ENCODE data around the gene HTRA1.

Gene HTRA1

DNA sequence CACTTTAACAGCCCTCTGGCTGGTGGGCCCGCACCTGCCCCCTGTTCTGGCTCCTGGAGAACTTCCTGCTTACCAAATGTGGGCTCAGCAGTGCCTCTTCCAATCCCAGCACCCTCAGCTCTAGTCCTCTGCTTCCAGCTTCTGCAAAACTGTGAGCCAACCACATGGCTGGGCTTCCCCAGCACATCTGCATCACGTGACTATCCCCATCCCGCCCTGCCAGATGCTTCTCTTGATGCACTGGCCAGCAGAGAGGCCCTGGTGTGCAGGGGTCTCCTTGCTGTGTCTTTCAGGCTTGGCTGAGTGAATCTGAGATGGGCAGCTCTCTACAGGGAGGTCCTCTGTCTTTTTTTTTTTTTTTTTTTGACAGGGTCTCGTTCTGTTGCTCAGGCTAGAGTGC, 55.4 kb downstream of the HTRA1 start:
- no peak for DNase-seq (ENCODE audit: low spot score)

DNA sequence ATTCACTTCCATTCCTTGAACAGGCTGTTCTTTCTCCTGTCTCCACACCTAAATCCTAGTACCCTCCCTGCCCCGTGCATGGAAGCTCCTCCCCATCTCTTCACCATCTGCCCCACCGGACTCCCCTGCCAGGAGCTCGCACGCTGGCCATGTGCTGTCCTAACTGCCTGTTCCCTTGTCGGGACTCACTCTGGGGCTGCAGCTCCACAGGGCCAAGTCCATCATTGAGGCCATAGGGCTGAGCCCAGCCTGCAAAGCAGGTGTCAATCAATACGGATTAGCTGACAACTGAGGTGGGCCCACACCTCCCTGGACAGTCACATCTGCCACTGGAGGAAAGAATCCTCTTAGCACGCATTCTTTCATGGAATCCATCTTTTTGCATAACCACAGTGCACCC, 57.8 kb downstream of the HTRA1 start:
- no peak for DNase-seq (ENCODE audit: low spot score)

DNA sequence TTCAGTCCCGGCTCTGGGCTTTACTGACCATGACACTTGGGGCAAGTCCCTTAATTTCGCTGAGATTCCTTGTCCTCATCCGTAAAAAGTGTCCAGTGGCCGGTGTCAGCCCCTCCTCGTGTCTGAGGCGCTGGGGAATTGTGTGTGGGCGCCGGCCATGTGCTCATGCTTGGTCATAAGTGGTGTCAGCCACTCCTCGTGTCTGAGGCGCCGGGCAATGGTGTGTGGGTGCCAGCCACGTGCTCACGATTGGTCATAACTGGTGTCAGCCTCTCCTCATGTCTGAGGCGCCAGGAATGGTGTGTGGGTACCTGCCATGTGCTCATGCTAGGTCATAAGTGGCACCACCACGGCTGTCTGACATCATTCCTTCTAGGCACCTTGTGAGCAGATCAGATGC, 58.5 kb downstream of the HTRA1 start:
- no peak for DNase-seq (ENCODE audit: low spot score)

DNA sequence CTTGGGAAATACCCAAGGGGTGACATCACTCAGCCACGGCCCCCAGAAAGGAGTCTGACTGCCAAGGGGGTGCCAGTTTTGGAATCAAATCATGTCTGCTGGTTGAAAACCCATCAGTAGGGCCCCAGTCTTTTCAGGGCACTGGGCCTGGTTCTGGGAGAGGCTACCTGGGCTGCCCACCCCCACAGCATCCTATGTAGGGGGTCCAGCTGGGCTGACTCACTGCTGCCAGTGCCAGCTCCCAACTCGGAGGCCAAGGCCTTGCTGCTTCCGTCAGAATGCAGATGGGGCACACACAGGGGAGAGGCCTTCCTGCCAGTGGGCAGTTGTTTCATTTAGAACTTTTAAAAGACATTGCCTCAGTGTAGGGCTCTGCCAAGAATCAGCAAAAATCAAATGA, 59.7 kb downstream of the HTRA1 start:
- DNase-seq (ENCODE audit: low spot score): no peak

DNA sequence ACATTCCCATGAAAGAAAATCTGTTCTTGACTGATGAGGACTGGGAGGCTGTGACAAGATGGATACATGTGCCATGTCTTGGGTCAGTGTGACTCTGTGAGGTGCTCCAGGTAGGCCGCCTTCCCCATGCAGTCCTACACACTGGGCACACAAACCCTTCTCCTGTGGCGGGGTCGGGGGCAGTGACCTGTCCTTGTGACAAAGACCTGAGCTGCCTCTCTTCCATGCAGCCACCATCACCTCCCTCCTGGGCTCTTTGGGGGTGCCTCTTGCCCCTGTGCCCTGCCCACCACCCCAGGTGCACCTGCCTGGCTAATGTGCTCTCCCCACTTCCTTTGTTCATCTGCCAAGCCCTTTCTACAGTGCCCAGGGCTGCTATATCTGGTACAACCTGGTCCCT, 63.5 kb downstream of the HTRA1 start:
- no peak for DNase-seq (ENCODE audit: low spot score)

DNA sequence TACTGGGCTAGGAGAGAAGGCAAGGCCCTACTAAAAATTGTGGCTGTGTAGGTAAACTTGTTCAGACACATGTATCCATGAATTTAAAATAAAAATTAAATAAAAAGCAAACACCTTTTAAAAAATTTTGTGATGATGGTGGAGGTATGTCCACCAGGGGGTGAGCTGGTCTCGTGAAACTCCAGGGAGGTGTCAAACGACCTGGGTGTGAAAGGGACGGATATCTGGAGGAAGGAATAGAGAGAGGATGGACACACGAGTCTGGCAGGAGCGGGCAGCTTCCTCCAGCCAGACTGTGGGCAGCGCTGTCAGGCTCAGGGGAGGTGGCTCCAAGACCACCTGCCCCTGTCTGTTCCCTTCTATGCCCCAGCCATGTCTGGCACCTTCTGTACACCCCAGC, 64.4 kb downstream of the HTRA1 start:
- no peak for DNase-seq (ENCODE audit: low spot score)

DNA sequence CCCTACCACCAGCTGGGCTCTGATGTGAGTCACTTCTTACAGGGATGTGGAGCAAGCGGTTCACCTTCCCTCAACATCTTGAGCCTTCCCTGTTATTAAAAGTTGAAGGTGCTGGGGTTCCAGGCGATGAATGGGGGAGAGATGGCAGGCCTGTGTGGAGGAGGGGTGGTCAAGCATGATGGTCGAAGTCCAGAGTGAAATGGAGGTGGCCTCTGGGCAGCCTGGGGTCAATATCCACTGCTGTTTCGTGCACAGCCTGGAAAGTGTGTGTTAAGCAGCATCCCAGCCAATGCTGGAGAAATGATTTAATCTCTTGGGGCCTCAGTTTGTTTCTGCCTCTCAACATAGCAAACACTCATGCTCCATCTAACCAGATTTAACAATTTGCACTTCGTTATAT, 65.5 kb downstream of the HTRA1 start:
- DNase-seq (ENCODE audit: low spot score): no peak

DNA sequence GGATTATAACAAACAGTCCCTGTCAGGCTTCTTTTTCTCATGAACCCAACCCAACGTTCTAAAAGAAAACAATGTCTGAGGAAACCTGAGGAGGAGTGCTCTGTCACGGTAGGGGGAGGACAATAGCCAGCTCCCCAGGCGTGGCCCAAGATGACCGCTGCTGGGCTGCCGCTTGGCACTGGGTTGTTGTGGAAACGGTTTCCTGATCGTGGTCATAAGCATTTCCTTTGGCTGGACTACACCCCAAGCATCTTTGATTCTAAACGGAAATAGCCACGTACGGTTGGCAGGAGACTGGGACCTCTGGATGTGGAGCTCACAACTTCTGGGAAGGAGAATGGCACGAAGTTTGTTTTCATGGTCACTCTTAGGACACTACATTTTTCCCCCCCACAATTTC, 68.8 kb downstream of the HTRA1 start:
- no peak for DNase-seq (ENCODE audit: low spot score)

DNA sequence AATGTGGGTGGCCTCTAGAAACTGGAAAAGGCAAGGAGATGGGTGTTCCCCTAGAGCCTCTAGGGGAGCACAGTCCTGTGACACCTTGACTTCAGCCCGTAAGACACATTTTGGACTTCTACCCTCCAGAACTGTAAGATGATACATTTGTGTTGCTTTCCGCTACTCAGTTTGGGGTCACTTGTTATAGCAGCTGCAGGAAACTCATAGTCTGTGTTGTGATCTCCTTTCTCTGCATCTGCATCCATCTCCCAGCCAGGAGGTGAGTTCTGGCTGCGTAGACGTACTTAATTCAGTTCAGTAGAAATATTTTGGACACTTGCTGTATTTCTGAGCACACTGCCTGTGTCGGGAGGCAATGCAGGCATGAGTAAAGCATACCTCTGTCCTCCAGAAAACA, 69.9 kb downstream of the HTRA1 start:
- no peak for DNase-seq (ENCODE audit: low spot score)

DNA sequence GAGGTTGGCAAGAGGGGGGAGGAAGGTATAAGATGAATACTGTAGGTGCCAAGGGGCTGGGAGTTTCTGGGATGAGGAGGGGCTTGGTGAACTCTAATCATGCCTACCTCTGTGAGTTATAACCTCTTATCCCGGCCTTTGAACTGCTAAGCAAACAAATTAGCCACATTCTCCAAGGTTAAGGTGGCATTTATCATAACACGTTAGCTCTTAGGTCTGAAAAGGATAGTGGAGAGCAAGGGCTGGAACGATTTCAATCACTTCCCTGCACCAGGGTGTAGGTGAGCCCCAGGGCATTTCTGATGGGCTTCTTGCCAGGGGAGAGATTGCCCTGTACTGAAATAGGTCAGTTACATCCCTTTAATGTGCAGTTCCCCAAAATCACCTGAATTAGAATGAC, 70.6 kb downstream of the HTRA1 start:
- DNase-seq (ENCODE audit: low spot score): no peak

DNA sequence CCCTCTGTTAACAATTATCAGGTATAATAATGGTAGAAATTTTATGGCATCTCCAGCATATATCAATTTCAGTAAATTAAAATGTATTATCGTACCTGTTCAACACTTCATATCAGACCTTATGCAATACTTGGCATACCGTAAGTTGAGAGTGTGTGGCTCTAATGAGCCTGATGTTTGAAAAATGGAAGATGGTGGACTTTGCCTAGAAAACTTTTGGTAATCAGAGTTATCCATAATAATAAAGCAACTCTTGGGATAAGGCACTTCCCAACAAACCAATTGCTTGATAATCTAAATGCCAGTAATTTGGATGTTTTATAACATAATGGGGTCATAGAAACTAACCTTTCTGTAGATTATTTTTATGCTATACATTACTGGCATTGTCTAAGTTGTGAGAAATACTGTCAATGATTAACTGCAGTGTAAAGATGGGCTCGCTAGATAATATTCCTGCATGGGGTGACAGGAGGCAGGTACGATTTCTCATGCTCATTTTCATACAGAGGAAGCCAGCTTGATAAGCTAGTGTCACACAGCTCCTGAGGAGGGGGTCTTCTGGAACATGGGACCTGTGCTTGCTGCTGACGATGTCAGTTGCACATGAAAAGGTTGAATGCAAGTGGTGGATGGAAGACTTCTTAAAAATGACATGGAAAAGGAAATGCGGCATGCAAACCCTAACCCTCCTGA, 71.4 kb downstream of the HTRA1 start:
- no peak for DNase-seq (ENCODE audit: low spot score)

DNA sequence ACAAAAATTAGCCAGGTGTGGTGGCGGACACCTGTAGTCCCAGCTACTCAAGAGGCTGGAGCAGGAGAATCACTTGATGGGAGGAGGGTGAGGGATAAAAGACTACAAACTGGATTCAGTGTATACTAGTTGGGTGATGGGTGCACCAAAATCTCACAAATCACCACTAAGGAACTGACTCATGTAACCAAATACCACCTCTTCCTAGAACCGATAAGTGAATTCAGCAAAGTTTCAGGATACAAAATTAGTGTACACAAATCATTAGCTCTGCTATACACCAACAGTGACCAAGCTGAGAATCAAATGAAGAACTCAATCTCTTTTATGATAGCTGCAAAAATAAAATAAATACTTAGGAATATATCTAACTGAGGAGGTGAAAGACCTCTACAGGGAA, 76.2 kb downstream of the HTRA1 start:
- no peak for DNase-seq (ENCODE audit: low spot score)

DNA sequence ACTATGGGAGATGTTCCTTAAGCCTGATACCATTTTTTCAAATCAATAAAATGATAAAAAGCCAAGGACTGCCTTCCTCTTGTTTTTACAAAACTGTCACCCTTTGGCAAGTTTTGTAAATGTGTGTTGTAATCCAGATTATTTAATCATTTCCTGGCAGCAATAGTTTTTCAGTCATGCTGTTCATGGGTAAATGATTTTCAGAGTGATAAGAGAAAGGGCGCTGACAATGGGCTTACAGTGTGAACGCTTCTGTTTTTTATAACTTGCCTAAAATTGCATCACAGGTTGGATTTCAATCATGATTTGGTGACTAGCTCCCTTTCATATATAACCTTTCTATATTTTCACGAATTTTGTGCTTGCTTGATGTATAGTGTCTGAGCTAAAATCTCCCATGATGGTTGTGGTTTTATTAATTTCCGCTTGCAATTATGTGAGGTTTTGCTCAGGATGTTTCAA, 80.2 kb downstream of the HTRA1 start:
- DNase-seq (ENCODE audit: low spot score): no peak

DNA sequence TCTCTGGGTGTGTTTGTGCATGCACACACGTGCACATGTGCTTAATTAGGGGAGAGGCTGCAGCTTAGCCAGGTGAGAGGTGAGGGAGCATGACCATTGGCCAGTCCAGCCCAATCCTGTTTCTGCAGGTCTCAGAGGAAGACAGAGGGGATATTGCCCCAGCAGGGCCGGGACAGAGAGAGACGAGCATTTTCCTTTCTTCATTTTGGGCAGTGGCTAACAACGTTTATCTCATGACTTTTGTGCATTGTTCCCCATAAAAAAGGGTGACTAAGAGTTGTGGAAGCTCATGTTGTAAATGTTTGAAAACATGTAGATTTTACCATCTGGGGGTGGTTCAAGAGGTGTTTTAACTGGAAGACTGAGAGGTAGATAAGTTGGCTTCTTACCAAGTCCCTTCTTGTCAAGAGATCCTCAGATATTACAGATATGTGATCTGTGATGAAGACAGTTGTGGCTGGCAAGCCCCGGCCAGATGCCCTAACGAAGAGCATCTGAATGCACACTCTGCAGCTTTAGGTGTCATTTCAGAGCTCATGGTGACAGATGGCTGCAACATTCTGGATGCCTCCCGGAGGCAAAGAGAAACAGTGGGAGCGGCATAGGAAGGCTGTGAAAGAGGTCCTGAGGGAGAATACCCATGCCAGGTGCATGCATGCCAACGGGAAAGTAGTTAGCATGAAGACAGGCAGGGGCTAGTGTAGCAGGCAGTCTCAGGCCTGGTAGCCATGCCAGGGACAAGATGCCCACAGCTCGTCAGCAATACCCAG, 82.5 kb downstream of the HTRA1 start:
- no peak for DNase-seq (ENCODE audit: low spot score)

DNA sequence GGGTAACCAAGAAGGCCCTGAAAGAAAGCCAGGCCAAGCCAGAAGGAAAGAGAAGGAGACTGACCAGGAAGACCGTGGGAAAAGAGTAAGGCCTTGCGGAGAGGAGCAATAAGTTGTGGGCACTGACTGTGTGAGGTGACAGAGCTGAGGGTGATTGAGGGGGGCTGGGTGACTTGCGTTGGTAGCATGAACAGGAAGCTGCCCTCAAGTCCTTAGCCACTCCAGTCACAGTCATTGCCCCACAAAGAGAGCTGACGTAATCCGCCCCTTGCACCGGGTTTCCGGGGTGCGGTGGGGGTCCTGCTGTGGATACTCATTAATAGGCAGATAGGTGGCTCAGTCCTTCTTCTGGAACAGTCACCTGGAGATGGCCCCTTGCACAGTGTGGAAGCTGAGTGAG, 83.1 kb downstream of the HTRA1 start:
- no peak for DNase-seq (ENCODE audit: low spot score)

DNA sequence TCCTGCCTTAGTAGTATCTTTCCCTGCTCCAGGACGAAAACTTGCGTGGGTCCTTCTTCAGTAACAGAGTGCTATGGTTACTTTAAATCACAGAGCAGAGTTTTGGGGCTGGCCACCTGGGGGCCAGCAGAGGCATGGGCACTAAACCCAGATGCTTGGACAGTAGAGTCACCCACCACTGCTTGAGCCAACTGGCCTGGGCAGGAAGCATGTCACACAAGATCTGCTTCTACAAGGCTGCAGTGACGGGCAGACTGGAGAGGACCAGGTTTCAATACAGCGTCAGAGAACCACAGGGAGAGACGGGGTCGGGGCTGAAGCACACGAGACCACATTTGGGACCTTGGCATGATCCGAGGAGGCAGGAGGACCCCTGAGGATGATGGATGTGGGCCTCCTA, 84.9 kb downstream of the HTRA1 start:
- no peak for DNase-seq (ENCODE audit: low spot score)

DNA sequence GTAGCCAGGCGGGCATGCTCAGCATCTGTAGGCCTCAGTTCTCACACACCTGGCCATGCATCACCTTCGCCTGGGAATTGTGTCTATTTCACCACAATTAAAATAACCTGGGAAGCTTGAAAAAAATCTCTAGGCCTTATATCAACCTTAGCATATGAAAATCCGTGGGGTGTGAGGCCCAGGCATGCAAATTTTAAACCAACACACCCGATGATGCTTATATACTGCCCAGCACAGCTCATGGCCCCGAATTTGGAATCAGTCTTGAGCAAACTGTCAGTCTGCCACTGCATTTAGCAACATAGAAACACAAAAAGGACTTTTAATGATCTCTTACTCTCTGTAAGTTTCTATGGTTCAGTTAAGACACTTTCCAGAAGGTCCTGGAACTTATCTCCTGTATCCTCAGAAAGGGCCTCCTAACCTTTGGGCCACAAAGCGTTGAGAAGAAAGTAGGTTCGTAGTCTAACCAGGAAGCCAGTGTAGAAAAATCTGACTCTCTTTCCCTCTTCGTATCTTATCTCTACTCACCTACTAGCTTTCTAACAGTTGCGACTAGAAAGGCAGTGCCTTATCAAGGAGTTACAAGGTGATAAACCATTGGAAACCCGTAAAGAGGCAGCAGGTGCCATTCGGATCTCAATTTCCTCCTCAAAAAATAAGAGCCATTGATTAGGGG, 87.2 kb downstream of the HTRA1 start:
- DNase-seq (ENCODE audit: low spot score): no peak

DNA sequence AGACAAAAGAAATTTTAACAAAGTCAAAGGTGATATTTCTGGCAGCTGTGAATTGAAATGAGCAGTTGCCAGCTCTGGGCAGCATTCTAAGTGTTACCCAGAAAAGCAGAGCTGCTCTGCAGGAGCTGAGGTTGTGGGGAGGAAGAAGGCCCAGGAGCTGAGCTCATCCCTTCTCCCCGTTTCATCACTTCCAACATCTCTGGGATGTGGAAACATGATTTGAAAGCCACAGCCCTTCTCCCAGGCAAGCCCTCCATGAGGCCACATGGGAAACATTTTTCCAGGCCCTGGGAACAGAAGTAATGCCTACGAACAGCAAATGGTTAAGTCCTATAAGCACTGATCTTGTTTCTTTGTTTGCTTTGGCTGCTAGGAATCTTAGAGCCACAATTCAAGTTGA, 88.3 kb downstream of the HTRA1 start:
- DNase-seq (ENCODE audit: low spot score): no peak

DNA sequence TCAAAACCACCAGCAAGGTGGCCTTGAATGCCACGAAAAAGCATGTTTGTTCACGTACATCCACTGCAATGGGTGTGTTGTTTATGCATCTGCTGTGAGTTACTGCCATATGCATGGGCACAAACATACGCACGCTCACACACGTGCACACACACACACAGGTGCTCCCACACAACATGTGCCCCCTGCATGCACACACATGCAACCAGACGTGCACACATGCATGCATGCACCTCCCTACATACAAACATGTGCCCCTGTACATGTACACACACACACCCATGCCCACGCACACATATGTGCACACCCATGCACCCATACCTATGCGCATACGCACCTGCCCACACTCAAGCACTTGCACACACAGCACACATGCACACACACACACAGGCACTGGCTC, 89.1 kb downstream of the HTRA1 start:
- DNase-seq (ENCODE audit: low spot score): no peak

DNA sequence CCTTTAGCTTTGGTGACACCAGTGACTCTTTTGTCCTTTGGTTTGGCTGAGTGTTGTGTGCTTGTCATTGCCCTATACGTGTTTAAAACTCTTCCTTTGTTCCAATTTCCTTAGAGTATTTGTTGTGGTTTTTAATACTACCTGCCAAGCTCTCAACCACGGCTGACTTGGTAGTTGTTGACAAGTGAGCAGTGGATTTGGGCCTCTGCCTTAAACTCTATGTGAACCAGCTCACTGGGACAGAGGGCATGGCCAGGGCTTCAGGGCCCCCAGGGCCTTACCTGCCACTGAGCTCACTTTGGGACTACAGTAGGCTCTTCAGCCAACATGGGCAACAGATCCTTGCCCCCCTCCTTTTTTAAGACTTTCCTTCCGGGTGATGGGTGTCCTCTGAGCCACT, 89.6 kb downstream of the HTRA1 start:
- DNase-seq (ENCODE audit: low spot score): no peak

DNA sequence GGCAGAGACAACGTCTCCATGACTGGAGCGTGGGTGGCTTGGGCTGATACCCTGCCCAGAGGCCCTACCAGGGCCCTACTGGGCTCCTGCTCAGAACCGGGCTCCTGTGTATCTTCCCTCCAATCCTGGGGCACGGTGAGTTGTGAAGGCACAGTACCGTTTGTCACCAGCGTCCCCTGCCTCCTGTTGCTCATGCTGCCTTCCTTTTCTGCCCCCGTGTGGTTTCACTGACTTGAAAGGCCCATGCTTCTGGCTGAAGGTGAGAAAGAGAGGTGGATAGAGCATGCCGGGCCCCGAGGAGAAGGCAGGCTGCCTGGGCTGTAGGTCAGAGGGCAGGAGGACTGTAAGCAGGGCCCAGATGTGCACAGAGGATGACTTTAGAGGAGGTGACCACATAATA, 90.1 kb downstream of the HTRA1 start:
- no peak for DNase-seq (ENCODE audit: low spot score)

DNA sequence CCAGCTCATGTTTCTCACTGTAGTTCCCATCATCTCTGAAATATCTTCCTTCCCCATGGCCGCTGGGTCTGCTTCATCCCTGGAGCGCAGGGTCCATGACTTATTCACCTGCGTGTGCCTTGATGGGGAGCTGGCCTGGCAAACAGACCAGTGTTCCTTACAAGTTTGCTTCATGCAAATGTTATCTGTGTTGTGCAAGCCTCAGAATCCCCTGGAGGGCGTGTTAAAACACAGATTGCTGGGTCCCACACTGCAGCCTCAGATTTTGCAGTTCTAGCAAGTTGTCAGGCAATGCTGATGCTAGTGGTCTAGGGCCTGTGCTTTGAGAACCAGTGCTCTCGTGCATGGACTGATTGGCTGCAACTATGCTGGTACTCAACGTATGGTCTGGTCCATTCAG, 92.0 kb downstream of the HTRA1 start:
- no peak for DNase-seq (ENCODE audit: low spot score)
